VCaP (cell line): ENCODE results near the gene RNF182.
"Not testable (repeated sequence)": the region's sequence is repeated elsewhere in the genome, so short reads cannot be mapped to it uniquely, and the experiment has no call there.

Experiments
- H3K27ac ChIP-seq: fragments of 450-650 bp; 2 replicates; pipeline ENCODE4 v1.5.1; 2017
- TF ChIP-seq, protein P1 (sequence below): fragments of 450-650 bp; conservative IDR thresholded peaks from 2 replicates; pipeline ENCODE4 v1.5.1; 2017; ENCODE audit warnings: mild to moderate bottlenecking, moderate library complexity

Gene RNF182

DNA sequence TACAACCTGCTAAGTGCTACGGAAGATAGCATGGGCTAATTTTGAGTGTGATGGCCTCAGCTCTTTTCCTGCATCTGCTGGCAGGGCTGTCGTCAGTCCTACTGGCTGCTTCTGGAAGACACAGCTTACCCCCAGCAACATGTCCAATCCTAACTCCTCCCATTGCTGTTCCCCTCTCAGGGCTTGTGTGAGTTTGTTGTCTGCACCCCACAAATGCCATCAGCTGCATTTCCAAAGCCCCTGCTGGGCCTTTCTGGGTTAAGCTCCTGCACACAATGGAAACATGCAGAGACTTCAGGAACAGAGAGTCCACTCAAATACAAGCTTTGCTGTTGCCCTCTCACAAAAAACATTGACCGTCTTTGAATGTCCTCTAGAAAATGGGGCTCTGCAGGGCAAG, 84.7 kb downstream of the RNF182 start:
- TF ChIP-seq, protein P1, sequence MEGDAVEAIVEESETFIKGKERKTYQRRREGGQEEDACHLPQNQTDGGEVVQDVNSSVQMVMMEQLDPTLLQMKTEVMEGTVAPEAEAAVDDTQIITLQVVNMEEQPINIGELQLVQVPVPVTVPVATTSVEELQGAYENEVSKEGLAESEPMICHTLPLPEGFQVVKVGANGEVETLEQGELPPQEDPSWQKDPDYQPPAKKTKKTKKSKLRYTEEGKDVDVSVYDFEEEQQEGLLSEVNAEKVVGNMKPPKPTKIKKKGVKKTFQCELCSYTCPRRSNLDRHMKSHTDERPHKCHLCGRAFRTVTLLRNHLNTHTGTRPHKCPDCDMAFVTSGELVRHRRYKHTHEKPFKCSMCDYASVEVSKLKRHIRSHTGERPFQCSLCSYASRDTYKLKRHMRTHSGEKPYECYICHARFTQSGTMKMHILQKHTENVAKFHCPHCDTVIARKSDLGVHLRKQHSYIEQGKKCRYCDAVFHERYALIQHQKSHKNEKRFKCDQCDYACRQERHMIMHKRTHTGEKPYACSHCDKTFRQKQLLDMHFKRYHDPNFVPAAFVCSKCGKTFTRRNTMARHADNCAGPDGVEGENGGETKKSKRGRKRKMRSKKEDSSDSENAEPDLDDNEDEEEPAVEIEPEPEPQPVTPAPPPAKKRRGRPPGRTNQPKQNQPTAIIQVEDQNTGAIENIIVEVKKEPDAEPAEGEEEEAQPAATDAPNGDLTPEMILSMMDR, result no peak
- no peak overlapping the region for H3K27ac ChIP-seq

DNA sequence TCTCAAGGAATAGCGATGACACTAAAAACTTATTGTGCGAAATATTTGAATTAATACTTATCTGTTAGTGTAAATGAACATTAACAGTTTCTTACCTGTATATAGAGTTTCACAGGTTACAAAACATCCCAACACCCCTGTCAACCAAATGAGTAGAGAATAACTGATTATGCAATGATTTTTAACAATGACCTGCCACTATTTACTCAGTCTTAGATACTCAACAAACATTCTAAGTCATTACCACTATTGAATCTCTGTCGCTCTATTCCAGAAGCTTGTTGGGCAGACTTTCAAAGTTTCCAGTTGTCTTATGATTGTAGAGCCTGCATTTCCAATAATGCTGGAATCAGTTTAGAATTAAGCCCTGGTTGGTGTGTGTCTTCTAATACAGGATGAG, 85.5 kb downstream of the RNF182 start:
- no peak overlapping the region for H3K27ac ChIP-seq
- TF ChIP-seq, protein P1, result no peak

DNA sequence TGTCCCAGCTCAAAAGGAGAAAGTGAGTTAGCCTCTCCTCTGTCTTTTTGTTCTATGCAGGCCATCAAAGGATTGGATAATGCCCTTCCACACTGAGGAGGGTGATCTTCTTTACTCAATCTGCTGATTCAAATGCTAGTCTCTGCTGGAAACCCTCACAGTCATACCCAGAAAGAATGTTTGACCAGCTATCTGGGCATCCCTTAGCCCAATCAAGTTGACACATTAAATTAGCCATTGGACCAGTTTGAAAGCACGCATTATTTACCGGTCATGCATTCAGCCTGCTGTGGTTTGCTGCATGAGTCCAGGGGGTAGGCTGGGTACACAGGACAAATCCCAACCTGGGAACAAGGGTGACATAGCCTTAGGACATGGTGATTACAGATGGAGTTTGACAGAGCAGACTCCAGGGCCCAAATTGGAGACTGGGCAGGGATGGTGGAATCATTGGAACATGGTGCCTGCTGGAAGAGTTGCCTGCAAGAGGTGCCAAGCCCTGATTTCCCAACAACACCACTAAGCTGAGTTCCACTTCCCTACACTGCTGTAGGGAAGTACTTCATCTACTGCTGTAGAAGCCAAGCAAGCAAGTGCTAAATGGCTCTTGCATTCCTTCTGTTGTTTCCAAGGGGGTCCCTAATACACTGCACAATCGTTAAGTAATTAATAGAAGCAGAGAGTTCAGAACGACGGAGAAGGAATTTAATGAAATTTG, 87.7 kb downstream of the RNF182 start:
- TF ChIP-seq, protein P1, result no peak
- no peak overlapping the region for H3K27ac ChIP-seq

DNA sequence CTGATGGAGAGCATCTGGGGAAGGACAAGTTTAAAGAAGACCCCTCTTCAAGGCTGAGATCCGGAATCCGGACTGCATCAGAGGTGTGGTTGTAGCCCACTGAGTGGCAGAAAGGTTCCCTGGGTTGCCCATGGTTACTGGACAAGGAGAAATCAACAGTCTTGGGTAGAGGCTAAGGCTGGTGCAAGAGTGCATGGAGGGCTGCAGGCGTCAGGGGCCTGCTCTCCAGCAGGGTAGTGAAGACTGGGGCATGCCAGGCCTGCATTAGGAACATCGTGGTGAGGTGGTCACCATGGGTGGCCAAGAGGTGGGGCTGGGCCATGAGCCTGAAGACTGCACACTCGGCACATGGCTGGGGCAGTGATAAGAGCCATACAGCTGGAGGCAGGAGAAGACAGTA, 91.2 kb downstream of the RNF182 start:
- no peak overlapping the region for H3K27ac ChIP-seq
- TF ChIP-seq, protein P1, result no peak

DNA sequence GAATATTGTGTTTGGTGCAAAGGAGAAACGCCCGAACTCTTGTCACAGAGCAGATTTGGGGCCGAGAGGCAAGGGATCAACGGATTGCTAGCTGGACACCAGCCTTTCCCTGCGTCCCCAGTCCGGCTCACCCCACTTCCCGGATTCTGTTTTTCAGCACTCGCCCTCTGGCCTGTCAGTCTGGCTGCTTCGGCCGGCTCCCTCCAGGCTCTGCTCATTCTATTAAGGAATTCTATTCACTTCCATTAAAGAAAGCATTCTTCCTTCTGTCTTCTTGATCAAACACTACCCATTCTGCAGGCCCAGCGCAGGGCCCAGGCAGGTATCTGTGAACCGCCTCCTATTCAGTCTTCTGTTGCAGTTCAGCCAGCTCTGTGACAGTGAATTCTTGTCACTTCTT, 91.7 kb downstream of the RNF182 start:
- H3K27ac ChIP-seq, result no peak overlapping the region
- TF ChIP-seq, protein P1, result no peak

GRCh38 chr6:14016935-14017625, 92.3 kb downstream of the RNF182 start:
- TF ChIP-seq, protein P1, result no peak
- H3K27ac ChIP-seq, result no peak overlapping the region

- TF ChIP-seq, protein P1, result no peak
These were observed 93.1 kb downstream of the RNF182 start for GRCh38 chr6:14017626-14018475.

GRCh38 chr6:14018559-14018958, 93.8 kb downstream of the RNF182 start:
- not testable (repeated sequence) for H3K27ac ChIP-seq

More at GRCh38 chr6:14017626-14018475, 93.1 kb downstream of the RNF182 start:
- no peak overlapping the region for H3K27ac ChIP-seq
